ENCODE data around the gene CIT. TPM values are rescaled to one million over a fixed set of nuclear protein-coding genes. Genes with fewer than 3 reads are reported as not detected.

The CIT gene
- total and polyA plus RNA-seq, 10 of the 15 experiments (the other 5 are each of a cell fraction or from before 2014, with no cell fraction given): 1.0 to 38.2 (median 14.9) TPM

DNA sequence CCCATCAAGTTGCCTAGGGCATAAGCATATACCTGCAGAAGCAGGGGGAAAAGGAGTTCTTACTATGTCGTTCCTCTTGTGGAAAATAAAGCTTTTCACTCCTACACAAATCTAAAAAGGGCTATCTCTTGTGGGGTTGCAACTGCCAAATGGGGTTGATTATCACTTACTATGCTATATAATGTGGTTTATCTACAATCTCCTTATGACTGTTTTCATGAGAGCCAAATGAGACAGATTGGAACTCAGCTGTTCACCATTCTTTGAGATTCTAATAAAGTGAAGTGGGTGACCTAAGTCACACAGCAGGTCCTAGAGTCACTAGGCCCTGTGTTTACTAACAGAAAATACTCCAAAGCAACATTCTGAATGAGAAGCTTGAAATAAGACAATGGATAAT, 47.7 kb downstream of the CIT start (continued):
- TF ChIP-seq, protein P1, sequence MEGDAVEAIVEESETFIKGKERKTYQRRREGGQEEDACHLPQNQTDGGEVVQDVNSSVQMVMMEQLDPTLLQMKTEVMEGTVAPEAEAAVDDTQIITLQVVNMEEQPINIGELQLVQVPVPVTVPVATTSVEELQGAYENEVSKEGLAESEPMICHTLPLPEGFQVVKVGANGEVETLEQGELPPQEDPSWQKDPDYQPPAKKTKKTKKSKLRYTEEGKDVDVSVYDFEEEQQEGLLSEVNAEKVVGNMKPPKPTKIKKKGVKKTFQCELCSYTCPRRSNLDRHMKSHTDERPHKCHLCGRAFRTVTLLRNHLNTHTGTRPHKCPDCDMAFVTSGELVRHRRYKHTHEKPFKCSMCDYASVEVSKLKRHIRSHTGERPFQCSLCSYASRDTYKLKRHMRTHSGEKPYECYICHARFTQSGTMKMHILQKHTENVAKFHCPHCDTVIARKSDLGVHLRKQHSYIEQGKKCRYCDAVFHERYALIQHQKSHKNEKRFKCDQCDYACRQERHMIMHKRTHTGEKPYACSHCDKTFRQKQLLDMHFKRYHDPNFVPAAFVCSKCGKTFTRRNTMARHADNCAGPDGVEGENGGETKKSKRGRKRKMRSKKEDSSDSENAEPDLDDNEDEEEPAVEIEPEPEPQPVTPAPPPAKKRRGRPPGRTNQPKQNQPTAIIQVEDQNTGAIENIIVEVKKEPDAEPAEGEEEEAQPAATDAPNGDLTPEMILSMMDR (IDR thresholded peaks at IDR 0.05 in 2 of 3, conservative IDR thresholded peaks at IDR 0.05 in 1 of 3; ENCODE audit: control insufficient read depth in 2 of 3, extremely low read depth in 1 of 3, insufficient read depth in 1 of 3, low read depth in 3 of 3, low read length in 3 of 3): no peak
- TF ChIP-seq ZNF592 (IDR thresholded peaks at IDR 0.05): no peak

DNA sequence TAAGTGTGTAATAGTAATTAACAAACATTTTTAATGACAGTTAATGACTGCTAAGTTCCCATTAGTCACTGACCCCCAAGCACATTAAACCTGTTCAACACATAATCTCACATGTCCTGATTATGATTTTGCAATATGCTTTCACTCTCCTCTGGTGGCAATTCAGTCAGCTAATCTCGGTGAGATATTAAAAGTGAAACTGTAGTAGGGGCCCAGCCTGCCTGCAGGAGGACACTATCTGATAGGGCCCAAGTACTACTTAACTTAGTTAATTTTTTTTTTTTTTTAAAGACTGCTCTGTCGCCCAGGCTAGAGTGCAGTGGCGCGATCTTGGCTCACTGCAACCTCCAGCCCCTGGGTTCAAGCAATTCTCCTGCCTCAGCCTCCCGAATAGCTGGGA, 48.8 kb downstream of the CIT start:
- H3K27ac ChIP-seq (ENCODE audit: control insufficient read depth, insufficient read depth): no peak overlapping the region
- no peak for FAIRE-seq
- POLR2A ChIA-PET: interaction anchor here (1.3 kb wide), 1 partner anchor 9 kb away, joined by 3 read pairs; no protein-coding TSS in a partner anchor
- CTCF ChIA-PET: no interaction called here
- SMC1A ChIA-PET (ENCODE audit: uncharacterized antibody, unreplicated experiment): interaction anchor here (1.1 kb wide), 1 partner anchor 23 kb away, joined by 3 read pairs; no protein-coding TSS in a partner anchor
- ATAC-seq: peak; percentile 75
- H3K27me3 ChIP-seq (replicated peaks in 1 of 2; ENCODE audit: control insufficient read depth in 2 of 2, insufficient read depth in 2 of 2, low read length in 1 of 2): no peaks in the 10 kb centered on the region
- WGBS (ENCODE audit: insufficient coverage, insufficient replicate concordance, low lambda C conversion rate, missing lambda C conversion rate): 75% methylated on average over 5 of the region's 5 CpGs
- BruUV-seq (replicated peaks): no TSS peak
- DNase-seq (ENCODE audit: low read depth, low spot score): no peak
- H3K9me3 ChIP-seq (replicated peaks; ENCODE audit: control insufficient read depth, insufficient read depth, low read length): no peaks in the 10 kb centered on the region
- no peak overlapping the region for H3K4me3 ChIP-seq
- H3K36me3 ChIP-seq (ENCODE audit: control insufficient read depth in 2 of 2, insufficient read depth in 2 of 2, low read length in 1 of 2): peaks cover 0 to 9% of the 10 kb centered on the region in 2 experiments; a peak in 2 of 4 replicates
- no peaks in the 10 kb centered on the region; the same call in 1 of the 2 replicates for H3K4me1 ChIP-seq (ENCODE audit: control insufficient read depth, insufficient read depth, low read length)
- RAD21 ChIA-PET (ENCODE audit: unreplicated experiment): no interaction called here
- H4K20me1 ChIP-seq (ENCODE audit: control insufficient read depth, insufficient read depth): no peaks in the 10 kb centered on the region
- no peak overlapping the region for H2AFZ ChIP-seq (ENCODE audit: control insufficient read depth, low read depth, low read length)
- intact Hi-C loops (cut with micrococcal nuclease; ENCODE audit: unreplicated experiment): no loop called here
- H3K4me2 ChIP-seq (ENCODE audit: control insufficient read depth, insufficient read depth): no peak overlapping the region
- H3K79me2 ChIP-seq (ENCODE audit: control insufficient read depth, insufficient read depth, low read length): no peaks in the 10 kb centered on the region
- in situ Hi-C loops (cut with MboI): no loop called here
- H3K9ac ChIP-seq (ENCODE audit: control insufficient read depth, insufficient read depth, low read length): no peak overlapping the region
- TF ChIP-seq MYB (IDR thresholded peaks at IDR 0.05; ENCODE audit: borderline replicate concordance, low read depth, low read length) (no peak), BCL11A (IDR thresholded peaks at IDR 0.05; ENCODE audit: low read depth, low read length) (no peak), LARP7 (IDR thresholded peaks at IDR 0.05) (no peak), YY1 (IDR thresholded peaks at IDR 0.05; ENCODE audit: low read depth, low read length) (no peak), EGR1 (IDR thresholded peaks at IDR 0.05; ENCODE audit: borderline replicate concordance in 1 of 2, low read depth in 2 of 2, low read length in 2 of 2) (no peak), NFIC (IDR thresholded peaks at IDR 0.05; ENCODE audit: low read depth, low read length) (no peak), SMAD1 (IDR thresholded peaks at IDR 0.05; ENCODE audit: low read depth, partially characterized antibody) (no peak)
- TF ChIP-seq, protein P2, sequence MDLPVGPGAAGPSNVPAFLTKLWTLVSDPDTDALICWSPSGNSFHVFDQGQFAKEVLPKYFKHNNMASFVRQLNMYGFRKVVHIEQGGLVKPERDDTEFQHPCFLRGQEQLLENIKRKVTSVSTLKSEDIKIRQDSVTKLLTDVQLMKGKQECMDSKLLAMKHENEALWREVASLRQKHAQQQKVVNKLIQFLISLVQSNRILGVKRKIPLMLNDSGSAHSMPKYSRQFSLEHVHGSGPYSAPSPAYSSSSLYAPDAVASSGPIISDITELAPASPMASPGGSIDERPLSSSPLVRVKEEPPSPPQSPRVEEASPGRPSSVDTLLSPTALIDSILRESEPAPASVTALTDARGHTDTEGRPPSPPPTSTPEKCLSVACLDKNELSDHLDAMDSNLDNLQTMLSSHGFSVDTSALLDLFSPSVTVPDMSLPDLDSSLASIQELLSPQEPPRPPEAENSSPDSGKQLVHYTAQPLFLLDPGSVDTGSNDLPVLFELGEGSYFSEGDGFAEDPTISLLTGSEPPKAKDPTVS (IDR thresholded peaks at IDR 0.05; ENCODE audit: low read depth, low read length): no peak
